ENCODE data around the gene SWI5. TPM values are rescaled to one million over a fixed set of nuclear protein-coding genes. Genes with fewer than 3 reads are reported as not detected.
A peak's percentile ranks its signal among the peaks of the same experiment; 100 is the strongest.
"Not testable (repeated sequence)": the region's sequence is repeated elsewhere in the genome, so short reads cannot be mapped to it uniquely, and the experiment has no call there.

The SWI5 gene
- polyA plus RNA-seq (ENCODE audit: insufficient read length in 12 of 12), result 10 to 100 TPM in 10 of 12 donors, not detected in 2; 17.7 to 28.9 (median 21.2) TPM
- long read RNA-seq, donor 1, transcript SWI5-203 (5 exons, 763 nt), result major isoform, 8 of 11 reads
- long read RNA-seq, donor 1, partial matches to known transcripts, result 0 of 11 reads
- long read RNA-seq, donor 1, other reads (novel, unspliced or antisense), result 0 of 11 reads
- long read RNA-seq, donor 2, transcript SWI5-203 (5 exons, 763 nt), result major isoform, 14 of 21 reads
- long read RNA-seq, donor 2, partial matches to known transcripts, result 5 of 21 reads
- long read RNA-seq, donor 2, other reads (novel, unspliced or antisense), result 0 of 21 reads
- long read RNA-seq, donor 3, partial matches to known transcripts, result 0 of 5 reads
- long read RNA-seq, donor 3, other reads (novel, unspliced or antisense), result 0 of 5 reads
- long read RNA-seq, donor 4, partial matches to known transcripts, result 0 of 3 reads
- long read RNA-seq, donor 4, other reads (novel, unspliced or antisense), result 0 of 3 reads
- long read RNA-seq, donor 5, result 0 reads
- long read RNA-seq, donor 6, transcript SWI5-203 (5 exons, 763 nt), result major isoform, 10 of 11 reads
- long read RNA-seq, donor 6, partial matches to known transcripts, result 0 of 11 reads
- long read RNA-seq, donor 6, other reads (novel, unspliced or antisense), result 0 of 11 reads
- long read RNA-seq, donor 7, transcript SWI5-203 (5 exons, 763 nt), result major isoform, 8 of 10 reads
- long read RNA-seq, donor 7, partial matches to known transcripts, result 0 of 10 reads
- long read RNA-seq, donor 7, other reads (novel, unspliced or antisense), result 0 of 10 reads
- long read RNA-seq, donor 8, transcript SWI5-203 (5 exons, 763 nt), result major isoform, 13 of 14 reads
- long read RNA-seq, donor 8, partial matches to known transcripts, result 0 of 14 reads
- long read RNA-seq, donor 8, other reads (novel, unspliced or antisense), result 0 of 14 reads
- long read RNA-seq, donor 9, transcript SWI5-203 (5 exons, 763 nt), result major isoform, 12 of 12 reads
- long read RNA-seq, donor 9, partial matches to known transcripts, result 0 of 12 reads
- long read RNA-seq, donor 9, other reads (novel, unspliced or antisense), result 0 of 12 reads
- long read RNA-seq, donor 10, transcript SWI5-203 (5 exons, 763 nt), result major isoform, 16 of 18 reads
- long read RNA-seq, donor 10, partial matches to known transcripts, result 0 of 18 reads
- long read RNA-seq, donor 10, other reads (novel, unspliced or antisense), result 0 of 18 reads
- long read RNA-seq, donor 11, transcript SWI5-203 (5 exons, 763 nt), result major isoform, 8 of 10 reads
- long read RNA-seq, donor 11, partial matches to known transcripts, result 0 of 10 reads
- long read RNA-seq, donor 11, other reads (novel, unspliced or antisense), result 0 of 10 reads

GRCh38 chr9:128276008-128276573 lies at the start of gene SWI5:
TSS of gene SWI5 (plus strand) at chr9:128276276.
- peak; percentile 100 for DNase-seq

DNA sequence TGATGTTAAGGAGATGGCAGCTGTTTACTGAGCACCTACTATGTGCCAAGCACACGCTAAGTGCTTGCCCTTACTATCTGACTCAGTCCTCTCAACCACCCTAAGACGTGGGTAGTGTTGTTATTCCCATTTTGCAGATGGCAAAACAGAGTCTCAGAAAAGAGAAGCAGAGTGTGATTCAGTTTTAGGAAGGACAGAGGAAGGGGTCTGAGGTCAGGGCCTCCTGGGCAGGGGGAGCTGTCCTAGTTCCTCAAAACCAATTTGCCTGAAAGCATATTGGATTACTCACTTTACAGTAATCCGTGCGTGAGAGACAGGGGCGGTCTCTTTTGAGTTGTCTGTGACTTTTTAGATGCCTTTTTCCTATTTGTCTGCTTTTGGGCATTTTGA lies 49.7 kb upstream of the SWI5 start:
- no peak for DNase-seq

GRCh38 chr9:128230897-128231296 lies 45.2 kb upstream of the SWI5 start:
- DNase-seq, result not testable (repeated sequence)

- peak; percentile 82 for DNase-seq
Observed at GRCh38 chr9:128231638-128232527, 44.2 kb upstream of the SWI5 start.

- DNase-seq, result no peak
Observed at GRCh38 chr9:128232528-128233428, 43.3 kb upstream of the SWI5 start.

- no peak for DNase-seq
Observed at GRCh38 chr9:128233817-128234406, 42.2 kb upstream of the SWI5 start.

DNA sequence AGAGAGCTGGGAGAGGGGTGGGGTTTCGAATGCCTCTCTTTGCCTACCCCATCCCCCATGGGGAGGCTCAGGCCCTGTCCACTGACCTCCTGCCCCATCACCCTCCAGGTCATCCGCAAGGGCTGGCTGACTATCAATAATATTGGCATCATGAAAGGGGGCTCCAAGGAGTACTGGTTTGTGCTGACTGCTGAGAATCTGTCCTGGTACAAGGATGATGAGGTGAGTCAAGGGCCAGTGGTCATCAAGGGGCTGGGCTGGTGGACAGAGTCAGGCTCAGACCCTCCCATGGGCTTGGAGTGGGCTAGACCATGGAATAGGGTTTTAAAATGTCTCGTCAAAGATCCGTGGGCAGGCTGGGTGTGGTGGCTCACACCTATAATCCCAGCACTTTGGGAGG lies 34.0 kb upstream of the SWI5 start:
- DNase-seq, result no peak

GRCh38 chr9:128242828-128243214 lies 33.3 kb upstream of the SWI5 start:
- DNase-seq, result peak; percentile 82

- peak; percentile 93 for DNase-seq
Observed at GRCh38 chr9:128243215-128244018, 32.7 kb upstream of the SWI5 start.

GRCh38 chr9:128244091-128244836 lies 31.8 kb upstream of the SWI5 start:
- peak; percentile 68 for DNase-seq

- DNase-seq, result peak; percentile 92
Observed at GRCh38 chr9:128244837-128245231, 31.2 kb upstream of the SWI5 start.

DNA sequence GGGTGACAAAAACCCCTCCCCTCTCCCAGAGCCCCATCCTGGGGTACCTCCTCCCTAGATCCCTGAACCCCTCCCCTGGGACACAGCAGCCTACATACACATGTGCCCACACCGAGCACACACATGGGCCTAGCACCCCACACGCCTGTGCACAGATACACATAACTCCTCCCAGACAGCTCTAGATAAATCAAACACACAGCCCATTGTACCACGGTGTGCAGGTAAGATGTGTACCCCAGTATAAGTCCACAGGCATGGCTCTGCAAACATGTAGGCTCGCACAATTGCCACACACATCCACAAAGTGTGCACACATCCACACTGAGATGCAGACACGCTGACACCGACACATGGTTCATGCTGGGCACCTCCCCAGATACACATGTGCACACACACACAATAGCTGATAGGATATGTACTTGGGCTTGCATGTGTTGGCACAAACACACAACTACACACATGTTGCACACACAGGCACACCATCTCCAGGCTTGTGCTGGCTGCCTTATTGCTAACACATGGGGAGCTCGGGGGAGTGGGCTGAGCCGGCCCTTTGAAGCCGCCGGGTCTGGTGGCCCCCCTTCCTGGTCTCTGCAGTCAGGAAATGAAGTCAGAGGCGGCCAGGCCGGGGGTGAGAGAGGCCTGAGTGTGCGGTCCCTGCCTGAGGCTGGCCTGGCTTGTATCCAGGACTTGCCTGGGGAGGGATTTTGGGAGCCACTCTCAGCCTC lies 30.5 kb upstream of the SWI5 start:
- peak; percentile 73 for DNase-seq

- no peak for DNase-seq
Observed at GRCh38 chr9:128246471-128246870, 29.6 kb upstream of the SWI5 start.

DNA sequence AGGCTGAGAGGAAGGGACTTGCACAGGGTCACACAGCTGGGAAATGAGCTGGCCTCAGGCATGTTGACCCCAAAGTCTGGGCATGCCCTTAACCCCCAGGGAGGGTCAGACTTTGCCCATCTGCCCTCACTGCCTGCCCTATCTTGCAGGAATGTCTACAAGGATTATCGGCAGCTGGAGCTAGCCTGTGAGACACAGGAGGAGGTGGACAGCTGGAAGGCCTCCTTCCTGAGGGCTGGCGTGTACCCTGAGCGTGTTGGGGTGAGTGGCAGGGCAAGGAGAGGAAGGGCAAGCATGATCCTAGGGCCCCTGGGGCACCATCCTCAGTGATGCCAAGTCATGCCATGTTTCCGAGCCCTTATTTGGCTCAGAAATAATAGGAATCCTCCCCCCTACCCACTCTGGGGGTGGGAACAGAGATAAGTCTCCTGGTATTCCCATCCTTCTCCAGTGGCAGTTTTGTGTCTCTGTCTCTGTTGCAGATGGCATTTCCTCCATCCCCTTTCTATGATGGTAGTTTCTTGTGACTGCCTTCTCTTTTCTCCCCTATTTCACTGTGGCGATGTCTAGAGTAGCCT lies 28.8 kb upstream of the SWI5 start:
- DNase-seq, result no peak

DNA sequence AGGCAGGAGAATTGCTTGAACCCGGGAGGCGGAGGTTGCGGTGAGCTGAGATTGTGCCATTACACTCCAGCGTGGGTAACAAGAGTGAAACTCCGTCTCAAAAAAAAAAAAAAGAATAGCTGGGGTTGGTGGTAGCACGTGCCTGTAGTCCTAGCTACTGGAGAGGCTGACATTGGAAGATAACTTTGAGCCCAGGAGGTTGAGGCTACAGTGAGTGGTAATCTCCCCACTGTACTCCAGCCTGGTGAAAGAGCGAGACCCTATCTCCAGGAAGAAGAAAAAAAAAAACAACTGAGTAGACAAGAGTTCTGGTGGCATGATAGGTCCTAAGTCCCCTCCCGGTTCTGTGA lies 26.5 kb upstream of the SWI5 start:
- no peak for DNase-seq
